GM23338 (cell line): Measurements from ENCODE around the gene GPR162. TPM values are rescaled to one million over a fixed set of nuclear protein-coding genes. Genes with fewer than 3 reads are reported as not detected.

Experiments used
- ATAC-seq: fragments of 200-7000 bp; cut with Tn5 transposase; 3 replicates; pipeline ENCODE4 v1.9.1; 2020
- DNase-seq: peaks from one replicate; pipeline ENCODE4 v3.0.0-alpha.2; 2015; ENCODE audit warnings: low spot score
- H2AFZ ChIP-seq: fragments of 200-600 bp; sonication (generic); 2 replicates; pipeline ENCODE4 v1.8.0; 2016; ENCODE audit warnings: antibody characterized with exemption, mild to moderate bottlenecking, moderate library complexity
- H3F3A ChIP-seq: fragments of 200-600 bp; sonication (generic); replicated peaks from 2 replicates; pipeline ENCODE4 v1.8.0; 2017; ENCODE audit warnings: antibody characterized with exemption, mixed run types, low read depth
- H3K27ac ChIP-seq: fragments of 200-600 bp; sonication (generic); 2 replicates; pipeline ENCODE4 v1.6.1; 2016; ENCODE audit warnings: low read depth
- H3K27me3 ChIP-seq: fragments of 200-600 bp; sonication (generic); 2 replicates; pipeline ENCODE4 v1.8.0; 2016; ENCODE audit warnings: mild to moderate bottlenecking, mixed run types, moderate library complexity; ENCODE audit not compliant: insufficient read depth
- H3K36me3 ChIP-seq: fragments of 200-600 bp; sonication (generic); 2 replicates; pipeline ENCODE4 v1.8.0; 2016; ENCODE audit warnings: mild to moderate bottlenecking; ENCODE audit not compliant: insufficient read depth
- H3K4me1 ChIP-seq: fragments of 200-600 bp; sonication (generic); 2 replicates; pipeline ENCODE4 v1.8.0; 2016; ENCODE audit warnings: mild to moderate bottlenecking, moderate library complexity; ENCODE audit not compliant: insufficient read depth
- H3K4me2 ChIP-seq: fragments of 200-600 bp; sonication (generic); 2 replicates; pipeline ENCODE4 v1.7.1; 2017; ENCODE audit warnings: mixed run types
- H3K4me3 ChIP-seq: fragments of 200-600 bp; sonication (generic); 2 replicates; pipeline ENCODE4 v1.6.1; 2016; ENCODE audit warnings: mixed run types
- H3K79me2 ChIP-seq: fragments of 200-600 bp; sonication (generic); replicated peaks from 2 replicates; pipeline ENCODE4 v1.8.0; 2017; ENCODE audit warnings: mild to moderate bottlenecking; ENCODE audit not compliant: insufficient read depth
- H3K9me2 ChIP-seq: fragments of 200-600 bp; sonication (generic); 2 replicates; pipeline ENCODE4 v1.8.0; 2017; ENCODE audit not compliant: insufficient read depth
- H4K20me1 ChIP-seq: fragments of 200-600 bp; sonication (generic); replicated peaks from 2 replicates; pipeline ENCODE4 v1.8.0; 2017; ENCODE audit warnings: mild to moderate bottlenecking; ENCODE audit not compliant: insufficient read depth
- H3K27ac Mint-ChIP-seq: 2 replicates; pipeline ENCODE4 v1.8.0; 2020; ENCODE audit warnings: inconsistent platforms, mild to moderate bottlenecking, moderate library complexity, mixed read lengths
- H3K27me3 Mint-ChIP-seq: 3 replicates; pipeline ENCODE4 v1.8.0; 2022; ENCODE audit warnings: low read depth, mild to moderate bottlenecking, moderate library complexity, mixed read lengths, inconsistent platforms; ENCODE audit not compliant: insufficient read depth, poor library complexity
- H3K36me3 Mint-ChIP-seq: 3 replicates; pipeline ENCODE4 v1.8.0; 2021; ENCODE audit warnings: low read depth, mild to moderate bottlenecking, inconsistent platforms, moderate library complexity, mixed read lengths
- H3K4me1 Mint-ChIP-seq: 3 replicates; pipeline ENCODE4 v1.8.0; 2020; ENCODE audit warnings: mild to moderate bottlenecking, inconsistent platforms, mixed read lengths
- H3K4me3 Mint-ChIP-seq: 3 replicates; pipeline ENCODE4 v1.8.0; 2021; ENCODE audit warnings: moderate library complexity, mild to moderate bottlenecking, inconsistent platforms, mixed read lengths
- H3K9me3 Mint-ChIP-seq: 3 replicates; pipeline ENCODE4 v1.8.0; 2020; ENCODE audit warnings: moderate library complexity, mild to moderate bottlenecking, inconsistent platforms, mixed read lengths
- EZH2phosphoT487 ChIP-seq: fragments of 200-600 bp; sonication (generic); IDR thresholded peaks from one replicate; pipeline ENCODE4 v1.8.1; 2018; ENCODE audit warnings: antibody characterized with exemption; ENCODE audit not compliant: unreplicated experiment
- ZNF331 ChIP-seq: fragments of 250-450 bp; sonication (Bioruptor Pico); IDR thresholded peaks from 2 replicates; pipeline ENCODE4 v1.5.0; 2020; ENCODE audit warnings: low read depth, mild to moderate bottlenecking, moderate library complexity
- polyA plus RNA-seq: library from polyadenylated mRNA; unstranded; fragments of >200 nt; fragmentation: Nextera tagmentation; extraction: Ambion mirVana; gene quantifications from 2 replicates; pipeline ENCODE4 v1.2.1, GENCODE V29; 2016
- total RNA-seq: library from RNA; depleted of rRNA; stranded (reverse); fragments of >200 nt; shearing (Covaris generic); gene quantifications from 2 replicates; pipeline ENCODE4 v1.2.3, GENCODE V29; 2014
- TF ChIP-seq, protein P1 (sequence below): IDR thresholded peaks from one replicate; pipeline ENCODE4 v1.6.1; 2018; ENCODE audit warnings: antibody characterized with exemption; ENCODE audit not compliant: unreplicated experiment

Gene GPR162
- total and polyA plus RNA-seq, 2 experiments from 2014 or later = 4.7 to 5.0 TPM

DNA sequence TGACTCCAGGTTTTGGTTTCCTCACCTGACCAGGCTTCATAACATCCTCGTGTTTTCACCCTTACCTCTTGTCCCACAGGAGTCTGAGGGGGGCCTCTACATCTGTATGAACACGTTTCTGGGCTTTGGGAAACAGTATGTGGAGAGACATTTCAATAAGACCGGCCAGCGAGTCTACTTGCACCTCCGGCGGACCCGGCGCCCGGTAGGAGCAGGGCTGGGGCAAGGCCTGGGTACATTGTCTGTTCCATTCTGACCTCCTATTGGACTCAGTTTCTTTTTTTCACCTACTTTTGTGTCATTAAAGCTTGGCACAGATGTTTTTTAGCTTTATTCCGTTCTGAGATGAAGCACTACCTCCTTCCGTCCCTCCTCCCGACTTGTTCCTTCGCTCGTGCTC is 33.7 kb downstream of the GPR162 start:
- H3K4me3 Mint-ChIP-seq = no peak overlapping the region
- Histone ChIP-seq H3K4me2 (no peak overlapping the region), H3K27me3 (no peaks in the 10 kb centered on the region), H3K27ac (no peak overlapping the region), H3F3A (peaks cover 11% of the 10 kb centered on the region; the same call in 1 of the 2 replicates), H3K79me2 (peaks cover 32% of the 10 kb centered on the region), H4K20me1 (peaks cover 4% of the 10 kb centered on the region; the same call in 1 of the 2 replicates), H2AFZ (no peak overlapping the region), H3K9me2 (no peaks in the 10 kb centered on the region), H3K4me1 (peaks cover 16% of the 10 kb centered on the region), H3K4me3 (no peak overlapping the region), H3K36me3 (peaks cover 19% of the 10 kb centered on the region)
- no peak overlapping the region; the same call in 1 of the 2 replicates for H3K27ac Mint-ChIP-seq
- peaks cover 19% of the 10 kb centered on the region for H3K27me3 Mint-ChIP-seq
- ATAC-seq (no peak), DNase-seq (no peak)
- TF ChIP-seq, protein P1, sequence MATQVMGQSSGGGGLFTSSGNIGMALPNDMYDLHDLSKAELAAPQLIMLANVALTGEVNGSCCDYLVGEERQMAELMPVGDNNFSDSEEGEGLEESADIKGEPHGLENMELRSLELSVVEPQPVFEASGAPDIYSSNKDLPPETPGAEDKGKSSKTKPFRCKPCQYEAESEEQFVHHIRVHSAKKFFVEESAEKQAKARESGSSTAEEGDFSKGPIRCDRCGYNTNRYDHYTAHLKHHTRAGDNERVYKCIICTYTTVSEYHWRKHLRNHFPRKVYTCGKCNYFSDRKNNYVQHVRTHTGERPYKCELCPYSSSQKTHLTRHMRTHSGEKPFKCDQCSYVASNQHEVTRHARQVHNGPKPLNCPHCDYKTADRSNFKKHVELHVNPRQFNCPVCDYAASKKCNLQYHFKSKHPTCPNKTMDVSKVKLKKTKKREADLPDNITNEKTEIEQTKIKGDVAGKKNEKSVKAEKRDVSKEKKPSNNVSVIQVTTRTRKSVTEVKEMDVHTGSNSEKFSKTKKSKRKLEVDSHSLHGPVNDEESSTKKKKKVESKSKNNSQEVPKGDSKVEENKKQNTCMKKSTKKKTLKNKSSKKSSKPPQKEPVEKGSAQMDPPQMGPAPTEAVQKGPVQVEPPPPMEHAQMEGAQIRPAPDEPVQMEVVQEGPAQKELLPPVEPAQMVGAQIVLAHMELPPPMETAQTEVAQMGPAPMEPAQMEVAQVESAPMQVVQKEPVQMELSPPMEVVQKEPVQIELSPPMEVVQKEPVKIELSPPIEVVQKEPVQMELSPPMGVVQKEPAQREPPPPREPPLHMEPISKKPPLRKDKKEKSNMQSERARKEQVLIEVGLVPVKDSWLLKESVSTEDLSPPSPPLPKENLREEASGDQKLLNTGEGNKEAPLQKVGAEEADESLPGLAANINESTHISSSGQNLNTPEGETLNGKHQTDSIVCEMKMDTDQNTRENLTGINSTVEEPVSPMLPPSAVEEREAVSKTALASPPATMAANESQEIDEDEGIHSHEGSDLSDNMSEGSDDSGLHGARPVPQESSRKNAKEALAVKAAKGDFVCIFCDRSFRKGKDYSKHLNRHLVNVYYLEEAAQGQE = no peak
- TF ChIP-seq ZNF331 (CRISPR knock-in tag) = no peak
- peaks cover 13% of the 10 kb centered on the region for H3K4me1 Mint-ChIP-seq
- peaks cover 53% of the 10 kb centered on the region for H3K36me3 Mint-ChIP-seq
- no peaks in the 10 kb centered on the region for H3K9me3 Mint-ChIP-seq

DNA sequence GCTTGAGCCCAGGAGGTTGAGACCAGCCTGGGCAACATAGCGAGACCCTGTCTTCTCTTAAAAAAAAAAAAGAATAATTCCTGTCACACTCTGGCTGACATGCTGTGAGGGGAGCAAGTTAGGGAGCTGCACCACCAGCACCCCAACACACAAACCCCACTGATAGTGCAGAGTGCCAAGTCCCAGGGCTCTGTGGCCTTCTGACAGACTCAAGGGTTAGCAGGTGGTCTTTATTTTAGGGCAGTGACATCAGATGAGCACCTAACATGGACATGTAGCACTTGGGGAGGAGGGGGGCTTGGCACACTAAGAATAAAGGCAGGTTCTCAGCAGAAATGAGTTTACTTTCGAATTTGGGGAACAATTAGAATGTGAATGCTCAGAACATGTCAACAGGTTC is 37.2 kb downstream of the GPR162 start:
- Mint-ChIP-seq H3K27ac (no peak overlapping the region), H3K4me3 (no peak overlapping the region), H3K9me3 (no peaks in the 10 kb centered on the region; the same call in 2 of the 3 replicates), H3K36me3 (peaks cover 77% of the 10 kb centered on the region), H3K27me3 (peaks cover 8% of the 10 kb centered on the region), H3K4me1 (peaks cover 4% of the 10 kb centered on the region)
- no peak for DNase-seq
- no peak overlapping the region for H3K4me3 ChIP-seq
- peaks cover 4% of the 10 kb centered on the region for H3K4me1 ChIP-seq
- H3K79me2 ChIP-seq = peaks cover 18% of the 10 kb centered on the region
- peaks cover 3% of the 10 kb centered on the region; the same call in 1 of the 2 replicates for H3F3A ChIP-seq
- no peak for TF ChIP-seq EZH2phosphoT487
- H4K20me1 ChIP-seq = peaks cover 1% of the 10 kb centered on the region; the same call in 1 of the 2 replicates
- H3K4me2 ChIP-seq = no peak overlapping the region
- no peak overlapping the region for H2AFZ ChIP-seq
- ATAC-seq = no peak
- no peaks in the 10 kb centered on the region for H3K9me2 ChIP-seq
- no peaks in the 10 kb centered on the region for H3K27me3 ChIP-seq
- peaks cover 27% of the 10 kb centered on the region for H3K36me3 ChIP-seq
- H3K27ac ChIP-seq = no peak overlapping the region

DNA sequence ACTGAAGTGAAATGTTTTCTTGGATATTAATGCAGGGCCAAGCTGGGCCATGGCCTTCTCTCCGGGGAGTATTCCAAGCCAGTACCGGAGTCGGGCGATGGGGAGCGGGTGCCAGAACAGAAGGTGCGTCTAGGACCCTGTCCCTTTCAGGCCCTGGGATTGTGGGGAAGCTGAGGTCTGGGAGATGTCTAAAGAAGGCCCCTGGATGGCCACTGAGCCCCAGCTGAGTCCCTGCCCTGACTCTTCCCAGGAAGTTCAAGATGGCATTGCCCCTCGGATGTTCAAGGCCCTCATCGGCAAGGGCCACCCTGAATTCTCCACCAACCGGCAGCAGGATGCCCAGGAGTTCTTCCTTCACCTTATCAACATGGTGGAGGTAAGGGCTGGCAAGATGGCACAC is 38.5 kb downstream of the GPR162 start:
- H3K27ac ChIP-seq = no peak overlapping the region
- no peaks in the 10 kb centered on the region for H3K27me3 ChIP-seq
- DNase-seq (no peak), ATAC-seq (no peak)
- H3K36me3 ChIP-seq = peaks cover 27% of the 10 kb centered on the region
- no peaks in the 10 kb centered on the region for H3K9me2 ChIP-seq
- Mint-ChIP-seq H3K9me3 (no peaks in the 10 kb centered on the region; the same call in 2 of the 3 replicates), H3K27ac (no peak overlapping the region), H3K27me3 (peaks cover 5% of the 10 kb centered on the region), H3K4me3 (no peak overlapping the region), H3K36me3 (peaks cover 87% of the 10 kb centered on the region), H3K4me1 (peaks cover 1% of the 10 kb centered on the region; the same call in 2 of the 3 replicates)
- no peak overlapping the region for H2AFZ ChIP-seq
- H3K4me1 ChIP-seq = no peaks in the 10 kb centered on the region
- H3K4me2 ChIP-seq = no peak overlapping the region
- no peaks in the 10 kb centered on the region; the same call in 1 of the 2 replicates for H3F3A ChIP-seq
- no peaks in the 10 kb centered on the region; the same call in 1 of the 2 replicates for H4K20me1 ChIP-seq
- H3K79me2 ChIP-seq = peaks cover 5% of the 10 kb centered on the region
- H3K4me3 ChIP-seq = no peak overlapping the region
- no peak for TF ChIP-seq EZH2phosphoT487
- TF ChIP-seq, protein P1 = no peak
